ENCODE results near the gene FAM107B.

FAM107B gene

DNA sequence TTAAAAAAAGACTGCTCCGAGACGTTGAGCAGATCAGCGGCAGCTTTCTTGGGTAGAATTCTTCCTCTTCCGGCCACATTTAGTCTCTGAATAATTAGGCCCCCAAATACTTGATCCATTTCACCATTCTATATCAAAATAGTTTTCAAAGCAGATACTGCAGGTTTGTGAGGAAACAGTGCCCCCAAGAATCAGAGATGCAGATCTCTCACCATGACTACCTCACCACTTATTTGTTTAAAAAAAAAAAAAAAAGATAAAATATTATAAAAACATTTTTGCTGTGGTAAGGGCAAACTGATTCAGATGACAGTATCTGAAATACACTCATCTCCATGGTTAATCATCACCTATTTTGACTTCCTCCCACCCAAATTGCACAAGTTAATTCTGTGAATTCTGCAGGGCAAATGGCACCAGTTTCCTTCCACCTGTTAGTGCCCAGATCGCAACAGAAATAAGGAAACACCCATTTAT is 210.4 kb downstream of the FAM107B start:
- TF ChIP-seq GATA2 (IDR thresholded peaks at IDR 0.05; ENCODE audit: low read depth, low read length), result no peak
- no peak for TF ChIP-seq GATA3 (IDR thresholded peaks at IDR 0.05; ENCODE audit: low read depth, low read length)

- TF ChIP-seq GATA3 (IDR thresholded peaks at IDR 0.05; ENCODE audit: low read depth, low read length) (no peak), GATA2 (IDR thresholded peaks at IDR 0.05; ENCODE audit: low read depth, low read length) (no peak)
These were observed 211.2 kb downstream of the FAM107B start for GRCh38 chr10:14563359-14563940.

DNA sequence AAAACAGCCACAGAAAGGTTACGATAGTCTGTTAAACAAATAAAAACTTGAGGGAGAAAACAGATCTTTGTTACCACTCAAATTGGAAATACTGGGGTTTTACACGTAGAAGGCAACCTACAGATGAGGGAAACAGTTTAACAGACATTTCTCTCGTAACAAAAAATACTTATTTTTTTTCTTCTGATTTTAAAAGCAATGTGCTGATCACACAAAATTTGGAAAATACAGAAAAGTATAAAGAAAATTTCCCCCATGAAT is 211.7 kb downstream of the FAM107B start:
- TF ChIP-seq GATA2 (IDR thresholded peaks at IDR 0.05; ENCODE audit: low read depth, low read length) (no peak), GATA3 (IDR thresholded peaks at IDR 0.05; ENCODE audit: low read depth, low read length) (no peak)

GRCh38 chr10:14562218-14563075 is 212.2 kb downstream of the FAM107B start:
- TF ChIP-seq GATA3 (IDR thresholded peaks at IDR 0.05; ENCODE audit: low read depth, low read length), result no peak
- no peak for TF ChIP-seq GATA2 (IDR thresholded peaks at IDR 0.05; ENCODE audit: low read depth, low read length)

DNA sequence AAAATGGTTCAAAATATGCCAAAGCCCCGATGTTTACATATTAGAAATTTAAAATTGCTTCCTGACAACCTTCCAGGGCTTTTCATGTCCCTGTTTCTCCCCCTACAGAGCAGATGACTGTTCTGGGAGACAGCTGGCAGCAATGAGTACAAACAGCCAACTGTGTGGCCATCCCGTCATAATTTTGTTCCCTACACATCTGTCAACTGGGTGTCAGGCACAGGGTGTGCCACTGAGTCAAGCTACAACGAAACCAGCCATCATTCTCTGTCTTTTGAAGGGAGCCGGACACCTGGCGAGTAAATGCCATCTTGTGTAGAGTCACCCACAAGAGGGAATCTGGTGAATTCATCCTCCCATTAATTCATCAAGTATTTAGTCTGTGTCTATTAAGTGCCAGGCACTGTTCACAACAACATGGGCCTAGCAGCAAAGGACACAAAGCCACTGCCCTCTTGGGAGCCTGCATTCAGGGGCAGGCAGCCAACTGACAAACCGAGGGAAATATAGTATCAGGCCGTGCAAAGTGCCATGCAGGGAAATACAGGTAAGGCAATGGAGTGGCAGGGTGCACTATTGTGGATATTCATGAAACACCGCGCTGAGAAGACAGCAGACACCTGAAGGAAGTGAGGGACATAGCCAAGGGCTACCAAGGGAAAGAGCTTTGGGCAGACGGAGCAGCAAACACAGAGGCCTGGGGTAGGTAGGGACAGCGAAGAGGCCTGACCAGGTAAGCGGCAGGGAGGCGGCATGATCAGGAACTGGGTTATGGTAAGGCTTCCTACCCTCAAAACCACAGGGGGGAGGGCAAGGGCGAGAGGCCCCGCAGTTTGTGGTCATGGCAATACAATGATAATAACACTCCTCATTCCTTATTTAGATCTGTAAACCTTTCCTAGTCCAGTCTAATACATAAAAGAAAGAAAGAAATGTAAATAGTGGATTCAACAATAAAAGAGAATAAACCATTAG is 213.6 kb downstream of the FAM107B start:
- no peak for TF ChIP-seq GATA3 (IDR thresholded peaks at IDR 0.05; ENCODE audit: low read depth, low read length)
- TF ChIP-seq GATA2 (IDR thresholded peaks at IDR 0.05; ENCODE audit: low read depth, low read length), result no peak

DNA sequence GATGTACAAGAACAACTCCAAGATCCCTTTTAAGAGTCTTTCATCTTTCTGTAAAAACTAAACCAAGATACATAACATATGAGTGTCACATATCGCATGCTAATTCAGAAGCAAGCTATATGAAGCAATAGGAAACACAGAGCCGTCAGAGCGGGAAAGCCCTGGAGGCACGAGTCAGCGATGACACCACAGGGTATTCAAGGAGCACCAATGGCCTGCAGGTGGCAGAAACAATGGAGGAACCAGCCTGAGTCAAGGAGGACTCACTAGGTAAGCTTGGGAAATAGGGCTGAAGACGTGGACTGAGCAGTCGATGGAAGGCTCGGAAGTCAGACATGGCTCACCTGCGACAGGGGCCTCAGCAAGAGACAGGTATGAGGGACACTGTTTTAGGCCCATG is 214.4 kb downstream of the FAM107B start:
- no peak for TF ChIP-seq GATA2 (IDR thresholded peaks at IDR 0.05; ENCODE audit: low read depth, low read length)

DNA sequence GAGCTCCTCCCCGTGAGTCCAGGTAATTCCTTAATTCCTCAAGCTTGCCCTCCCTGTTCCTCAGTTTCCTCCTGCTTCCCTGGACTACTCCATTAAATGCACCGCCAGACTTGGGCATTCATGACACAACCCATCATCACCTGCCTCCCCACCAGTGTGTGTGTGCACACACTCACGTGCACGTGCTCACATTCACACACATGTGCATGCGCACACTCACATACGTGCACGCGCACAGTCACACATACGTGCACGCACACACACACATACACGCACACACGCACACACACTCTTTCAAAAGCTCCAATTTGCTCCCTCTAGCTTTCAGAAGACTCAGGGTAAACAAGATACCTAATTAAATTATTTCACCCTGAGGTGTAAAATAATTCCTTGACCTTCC is 216.7 kb downstream of the FAM107B start:
- no peak for TF ChIP-seq GATA3 (IDR thresholded peaks at IDR 0.05; ENCODE audit: low read depth, low read length)
- TF ChIP-seq GATA2 (IDR thresholded peaks at IDR 0.05; ENCODE audit: low read depth, low read length), result no peak

DNA sequence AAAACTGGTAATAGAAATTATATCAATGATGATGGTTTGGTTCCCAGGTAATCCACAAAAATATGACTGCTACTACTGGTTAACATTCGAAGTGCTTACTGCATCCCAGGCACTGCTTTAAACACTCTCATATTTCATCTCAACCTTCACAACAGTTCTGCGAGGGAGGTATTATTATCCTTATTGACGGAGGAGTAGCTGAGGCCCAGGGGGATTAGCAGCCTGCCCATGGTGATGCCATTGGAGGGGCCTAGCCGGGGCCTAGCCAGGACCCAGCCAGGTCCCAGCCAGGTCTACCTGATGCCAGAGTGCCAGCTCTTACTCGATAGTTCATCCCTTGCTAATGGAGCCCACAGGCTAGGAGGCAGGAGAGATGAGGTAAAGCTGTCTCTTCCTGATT is 217.1 kb downstream of the FAM107B start:
- TF ChIP-seq GATA2 (IDR thresholded peaks at IDR 0.05; ENCODE audit: low read depth, low read length) (no peak), GATA3 (IDR thresholded peaks at IDR 0.05; ENCODE audit: low read depth, low read length) (no peak)

DNA sequence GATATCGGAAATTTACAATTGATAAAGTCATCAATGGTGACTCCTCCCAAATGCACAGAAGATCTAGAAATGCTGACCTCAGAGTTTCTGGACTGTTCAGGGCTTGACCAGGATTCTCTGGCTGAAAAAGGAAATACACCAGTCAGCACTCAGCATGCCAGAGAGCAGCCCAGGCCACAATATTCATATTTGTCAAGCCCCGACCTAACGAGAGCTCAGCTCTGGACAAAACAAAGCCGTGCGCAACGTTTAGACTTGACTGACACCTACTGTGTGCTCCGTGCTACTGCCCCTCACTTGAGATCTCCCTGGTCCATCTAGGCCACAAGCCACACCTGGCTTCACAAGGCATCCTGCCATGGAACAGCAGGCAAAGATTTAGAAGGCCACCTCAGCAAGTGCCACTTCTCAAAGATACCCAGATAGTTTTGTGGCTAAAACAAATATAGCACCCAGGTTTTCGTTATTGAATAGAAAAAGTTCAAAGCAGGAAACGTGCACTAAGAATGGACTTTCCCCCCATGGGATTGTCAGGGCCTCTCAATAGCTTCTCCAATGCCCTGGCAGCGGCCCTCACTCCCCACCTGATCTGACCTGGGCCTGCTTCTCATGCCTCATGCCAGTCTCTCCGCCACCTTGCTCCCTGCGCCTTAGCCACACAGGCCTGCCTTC is 218.3 kb downstream of the FAM107B start:
- TF ChIP-seq GATA3 (IDR thresholded peaks at IDR 0.05; ENCODE audit: low read depth, low read length), result no peak
- TF ChIP-seq GATA2 (IDR thresholded peaks at IDR 0.05; ENCODE audit: low read depth, low read length), result no peak

GRCh38 chr10:14555807-14556206 is 218.9 kb downstream of the FAM107B start:
- TF ChIP-seq GATA2 (IDR thresholded peaks at IDR 0.05; ENCODE audit: low read depth, low read length) (no peak), GATA3 (IDR thresholded peaks at IDR 0.05; ENCODE audit: low read depth, low read length) (no peak)

DNA sequence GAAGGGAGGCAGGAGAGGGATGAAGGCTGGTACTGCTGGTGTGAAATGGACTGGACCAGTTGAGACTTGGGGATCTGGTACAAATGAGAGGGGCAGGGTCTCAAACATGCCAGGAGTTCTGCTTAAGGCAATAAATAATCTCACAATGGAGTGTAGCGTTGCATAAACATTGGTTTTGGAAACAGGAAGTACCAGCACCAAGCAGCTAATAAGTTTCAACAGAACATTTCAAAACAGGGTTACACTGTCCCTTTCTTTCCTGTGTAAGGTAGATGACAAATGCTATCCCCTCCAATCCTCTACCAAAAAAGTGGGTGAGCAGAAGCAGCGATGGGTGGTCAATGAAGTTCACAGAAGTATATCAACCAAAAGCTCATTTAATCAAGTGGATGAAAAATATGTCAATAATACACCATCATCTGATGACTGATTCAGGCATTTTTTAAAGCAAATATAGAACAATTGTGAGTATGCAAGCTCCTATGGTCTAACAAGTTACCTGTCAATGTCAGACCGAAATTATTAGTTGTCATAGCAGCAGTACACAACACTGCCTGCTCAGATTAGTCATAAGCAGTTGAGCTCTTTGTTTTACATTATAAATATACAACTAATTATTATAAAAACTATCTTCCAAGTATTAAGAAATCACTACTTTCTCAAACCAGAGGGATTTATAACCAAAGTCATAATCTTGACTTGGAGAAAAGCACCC is 220.0 kb downstream of the FAM107B start:
- no peak for TF ChIP-seq GATA2 (IDR thresholded peaks at IDR 0.05; ENCODE audit: low read depth, low read length)
- no peak for TF ChIP-seq GATA3 (IDR thresholded peaks at IDR 0.05; ENCODE audit: low read depth, low read length)

- no peak for TF ChIP-seq GATA3 (IDR thresholded peaks at IDR 0.05; ENCODE audit: low read depth, low read length)
- no peak for TF ChIP-seq GATA2 (IDR thresholded peaks at IDR 0.05; ENCODE audit: low read depth, low read length)
These were observed 220.6 kb downstream of the FAM107B start for GRCh38 chr10:14554091-14554490.

- TF ChIP-seq GATA3 (IDR thresholded peaks at IDR 0.05; ENCODE audit: low read depth, low read length), result no peak
- TF ChIP-seq GATA2 (IDR thresholded peaks at IDR 0.05; ENCODE audit: low read depth, low read length), result no peak
These were observed 221.2 kb downstream of the FAM107B start for GRCh38 chr10:14553448-14553847.
